Right lung (tissue), 5 donors: ENCODE measurements around the gene TEX35. TPM values are rescaled to one million over a fixed set of nuclear protein-coding genes. Genes with fewer than 3 reads are reported as not detected.

ENCODE experiments used
- polyA plus RNA-seq, 5 donors: library from polyadenylated mRNA; unstranded; fragments of 120-200 nt; gene quantifications; one replicate each; pipeline versions ENCODE4 v1.2.1 to v1.2.3, GENCODE V29; 2013; ENCODE audit warnings: inconsistent platforms in 1 of 5, low replicate concordance in 1 of 5; ENCODE audit not compliant: insufficient read length in 5 of 5, insufficient read depth in 1 of 5

The TEX35 gene
- polyA plus RNA-seq, 5 donors, result 0.19 to 0.53 (median 0.45) TPM

Other genes with a start within 250 kb of the TEX35 start
- gene CLEC20A, start 16.1 kb upstream of the TEX35 start, polyA plus RNA-seq, result under 1 TPM; 0.11 to 0.31 (median 0.18) TPM
- 10 to 100 TPM; 12.9 to 22.4 (median 21.1) TPM for gene RALGPS2, start 212.1 kb downstream of the TEX35 start, polyA plus RNA-seq